Hepatic stellate cell (primary cell): ENCODE data around the gene NPFF.
A peak's percentile ranks its signal among the peaks of the same experiment; 100 is the strongest.
"Not testable (repeated sequence)": the region's sequence is repeated elsewhere in the genome, so short reads cannot be mapped to it uniquely, and the experiment has no call there.

ENCODE experiments used
- DNase-seq: peaks from one replicate; pipeline ENCODE4 v3.0.0; 2011; ENCODE audit warnings: low spot score

NPFF gene

GRCh38 chr12:53506881-53507602 lies at the start of gene NPFF:
Gene NPFF, minus strand, starts transcription at chr12:53507484. Its CDS starts 10 bp downstream, at chr12:53507474.
- DNase-seq: no peak

GRCh38 chr12:53552361-53553327 lies 45.4 kb upstream of the NPFF start:
- DNase-seq: no peak

- no peak for DNase-seq
Observed at GRCh38 chr12:53551889-53552291, 44.6 kb upstream of the NPFF start.

- DNase-seq: no peak
Observed at GRCh38 chr12:53550595-53550994, 43.3 kb upstream of the NPFF start.

- DNase-seq: not testable (repeated sequence)
Observed at GRCh38 chr12:53550131-53550530, 42.8 kb upstream of the NPFF start.

GRCh38 chr12:53548354-53548753 lies 41.1 kb upstream of the NPFF start:
- not testable (repeated sequence) for DNase-seq

- peak; percentile 68 for DNase-seq
Observed at GRCh38 chr12:53543539-53543938, 36.3 kb upstream of the NPFF start.

GRCh38 chr12:53539526-53539925 lies 32.2 kb upstream of the NPFF start:
- DNase-seq: no peak

GRCh38 chr12:53538209-53538689 lies 31.0 kb upstream of the NPFF start:
- DNase-seq: no peak

- DNase-seq: no peak
Observed at GRCh38 chr12:53536962-53537361, 29.7 kb upstream of the NPFF start.

- no peak for DNase-seq
Observed at GRCh38 chr12:53533471-53533870, 26.2 kb upstream of the NPFF start.

GRCh38 chr12:53532524-53533445 lies 25.5 kb upstream of the NPFF start:
- DNase-seq: no peak

- DNase-seq: no peak
Observed at GRCh38 chr12:53532021-53532420, 24.7 kb upstream of the NPFF start.

- DNase-seq: peak; percentile 37
Observed at GRCh38 chr12:53530920-53531319, 23.6 kb upstream of the NPFF start.

- no peak for DNase-seq
Observed at GRCh38 chr12:53530061-53530460, 22.8 kb upstream of the NPFF start.

- DNase-seq: no peak
Observed at GRCh38 chr12:53524476-53524875, 17.2 kb upstream of the NPFF start.

- DNase-seq: no peak
Observed at GRCh38 chr12:53523131-53523530, 15.8 kb upstream of the NPFF start.

- DNase-seq: no peak
Observed at GRCh38 chr12:53518381-53518780, 11.1 kb upstream of the NPFF start.

GRCh38 chr12:53516758-53517455 lies 9.6 kb upstream of the NPFF start:
- no peak for DNase-seq

- no peak for DNase-seq
Observed at GRCh38 chr12:53515291-53515680, 8.0 kb upstream of the NPFF start.

GRCh38 chr12:53514628-53515290 lies 7.5 kb upstream of the NPFF start:
- no peak for DNase-seq
